Testis (tissue), 3 donors: ENCODE data around the gene TAP2. TPM values are rescaled to one million over a fixed set of nuclear protein-coding genes. Genes with fewer than 3 reads are reported as not detected.

ENCODE experiments used
- DNase-seq: peaks from one replicate; pipeline ENCODE4 v3.0.0-alpha.2; 2019
- H3K27ac ChIP-seq, 2 donors: fragments of 200-600 bp; sonication (generic); one replicate each; pipeline ENCODE4 v1.5.1; 2019
- H3K27me3 ChIP-seq: fragments of 200-600 bp; sonication (generic); one replicate; pipeline ENCODE4 v1.5.1; 2019
- H3K36me3 ChIP-seq: fragments of 200-600 bp; sonication (generic); one replicate; pipeline ENCODE4 v1.5.1; 2017; ENCODE audit warnings: low read depth; ENCODE audit errors: missing control alignments
- H3K4me1 ChIP-seq: fragments of 200-600 bp; sonication (generic); one replicate; pipeline ENCODE4 v1.5.1; 2019
- H3K4me3 ChIP-seq, 2 donors: fragments of 200-600 bp; sonication (generic); one replicate each; pipeline ENCODE4 v1.5.1; 2017 to 2019
- H3K9me3 ChIP-seq: fragments of 200-600 bp; sonication (generic); one replicate; pipeline ENCODE4 v1.5.1; 2017
- CTCF ChIP-seq, 3 experiments: fragments of 450-650 bp in 2 of 3; fragments of 200-600 bp in 1 of 3; sonication (generic) in 1 of 3; IDR thresholded peaks; one replicate each; pipeline ENCODE4 v1.5.1; 2016 to 2019; ENCODE audit warnings: antibody characterized with exemption in 3 of 3, mild to moderate bottlenecking in 2 of 3, moderate library complexity in 1 of 3
- POLR2A ChIP-seq: fragments of 450-650 bp; IDR thresholded peaks from one replicate; pipeline ENCODE4 v1.6.1; 2017; ENCODE audit warnings: antibody characterized with exemption, mild to moderate bottlenecking, moderate library complexity
- WGBS, 2 donors: methylation state at CpG; one replicate each; pipeline ENCODE4 v1.1.5; 2018; 5-methylcytosine and 5-hydroxymethylcytosine counted together
- intact Hi-C: fragments of 100-400 bp; cut with DNase I; formaldehyde crosslinking; loops from one replicate; pipeline ENCODE4 v1.15.1; 2023; ENCODE audit warnings: low total_unique reads
- polyA plus RNA-seq: library from polyadenylated mRNA; stranded (reverse); fragments of 350-450 nt; fragmentation: Illumina TruSeq; extraction: RNeasy Lipid Tissue Mini Kit (QIAGEN cat#74804); gene quantifications from one replicate; pipeline ENCODE4 v1.2.3, GENCODE V29; 2014; ENCODE audit warnings: low read depth, low replicate concordance; ENCODE audit not compliant: insufficient read depth
- total RNA-seq, 2 donors: library from RNA; depleted of rRNA; stranded (reverse); fragments of >200 nt; gene quantifications; one replicate each; pipeline ENCODE4 v1.2.3, GENCODE V29; 2016

TAP2 gene
- total and polyA plus RNA-seq, 3 donors from 2014 or later, result 6.3 to 10.2 (median 9.1) TPM

DNA sequence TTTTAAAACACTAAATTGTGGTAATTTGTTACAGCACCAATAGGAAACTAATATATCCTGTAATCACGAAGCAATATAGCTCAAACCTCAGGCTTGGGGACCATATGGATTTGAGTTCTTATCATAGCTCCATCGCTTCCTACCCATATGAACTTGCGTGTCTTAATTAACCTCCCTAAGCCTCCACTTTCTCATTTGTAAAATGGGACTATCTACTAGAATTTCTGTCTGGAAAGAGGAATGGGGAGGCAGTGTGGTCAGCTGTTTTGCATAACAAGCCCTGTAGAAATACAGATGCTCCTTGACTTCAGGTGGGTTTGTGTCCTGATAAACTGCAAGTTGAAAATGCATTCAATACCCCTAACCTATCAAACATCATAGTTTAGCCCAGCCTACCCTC is 38.8 kb downstream of the TAP2 start:
- Histone ChIP-seq H3K9me3 (no peaks in the 10 kb centered on the region), H3K27ac (no peak overlapping the region), H3K36me3 (no peaks in the 10 kb centered on the region), H3K27me3 (no peaks in the 10 kb centered on the region), H3K4me3 (no peak overlapping the region), H3K4me1 (no peaks in the 10 kb centered on the region)
- 82 to 83% methylated on average over 3 of the region's 3 CpGs for WGBS, 2 donors
- no peak for TF ChIP-seq CTCF (IDR thresholded peaks at IDR 0.05)
- intact Hi-C loops, result loop anchor here (10.0 kb wide), 1 partner anchor 385 kb away; no protein-coding TSS in a partner anchor
- no peak for DNase-seq

GRCh38 chr6:32799168-32799567 is 39.4 kb downstream of the TAP2 start:
- no peaks in the 10 kb centered on the region for H3K9me3 ChIP-seq
- TF ChIP-seq CTCF (IDR thresholded peaks at IDR 0.05) (no peak), POLR2A (no peak)
- intact Hi-C loops, result loop anchor here (10.0 kb wide), 1 partner anchor 384 kb away; no protein-coding TSS in a partner anchor
- H3K27me3 ChIP-seq, result no peaks in the 10 kb centered on the region
- H3K27ac ChIP-seq, result no peak overlapping the region
- H3K4me1 ChIP-seq, result no peaks in the 10 kb centered on the region
- H3K36me3 ChIP-seq, result no peaks in the 10 kb centered on the region
- WGBS, 2 donors, result 89 to 97% methylated on average over 3 of the region's 3 CpGs
- no peak overlapping the region for H3K4me3 ChIP-seq
- no peak for DNase-seq

- TF ChIP-seq POLR2A (no peak), CTCF (IDR thresholded peaks at IDR 0.05) (peak; percentile 95 to 98 (median 96))
- intact Hi-C loops, result loop anchor here (10.0 kb wide), 1 partner anchor 382 kb away; no protein-coding TSS in a partner anchor
- Histone ChIP-seq H3K27me3 (no peaks in the 10 kb centered on the region), H3K9me3 (no peaks in the 10 kb centered on the region), H3K4me1 (no peaks in the 10 kb centered on the region), H3K4me3 (no peak overlapping the region), H3K36me3 (no peaks in the 10 kb centered on the region), H3K27ac (no peak overlapping the region)
- 9 to 11% methylated on average over 30 of the region's 30 CpGs for WGBS, 2 donors
- peak; percentile 92 for DNase-seq
Observed at GRCh38 chr6:32796848-32797776, 41.4 kb downstream of the TAP2 start.

GRCh38 chr6:32794510-32794909 is 44.0 kb downstream of the TAP2 start:
- TF ChIP-seq POLR2A (no peak), CTCF (IDR thresholded peaks at IDR 0.05) (no peak)
- WGBS, 2 donors, result 74 to 87% methylated on average over 2 of the region's 2 CpGs
- intact Hi-C loops, result loop anchor here (10.0 kb wide), 1 partner anchor 380 kb away; no protein-coding TSS in a partner anchor
- Histone ChIP-seq H3K27ac (no peak overlapping the region), H3K9me3 (no peaks in the 10 kb centered on the region), H3K4me1 (no peaks in the 10 kb centered on the region), H3K4me3 (no peak overlapping the region), H3K36me3 (no peaks in the 10 kb centered on the region), H3K27me3 (no peaks in the 10 kb centered on the region)
- no peak for DNase-seq
